Gastrocnemius medialis (tissue), 4 donors: ENCODE results near the gene CIAO3. TPM values are rescaled to one million over a fixed set of nuclear protein-coding genes. Genes with fewer than 3 reads are reported as not detected.

ENCODE experiments used
- ATAC-seq, 2 donors: fragments of 150-250 bp; one replicate each; pipeline ENCODE4 v1.9.1; 2016
- DNase-seq, 2 donors: peaks; one replicate each; pipeline ENCODE4 v3.0.0-alpha.2; 2019
- H3K27ac ChIP-seq, 4 donors: fragments of 200-600 bp; sonication (generic); 1 replicate in 1 of 4; 2 replicates in 3 of 4; pipeline ENCODE4 v1.5.1; 2016 to 2018; ENCODE audit warnings: mild to moderate bottlenecking in 2 of 4, moderate library complexity in 1 of 4
- H3K27me3 ChIP-seq, 3 donors: fragments of 200-600 bp; sonication (generic) in 2 of 3; 1 replicate in 1 of 3; 2 replicates in 2 of 3; pipeline versions ENCODE4 v1.5.1 to v1.6.0; 2016 to 2019; ENCODE audit warnings: mild to moderate bottlenecking in 1 of 3, moderate library complexity in 1 of 3
- H3K36me3 ChIP-seq, 2 donors: fragments of 200-600 bp; sonication (generic) in 1 of 2; one replicate each; pipeline ENCODE4 v1.5.1; 2017 to 2018
- H3K4me1 ChIP-seq, 2 donors: fragments of 200-600 bp; sonication (generic) in 1 of 2; one replicate each; pipeline ENCODE4 v1.5.1; 2016 to 2017; ENCODE audit warnings: mild to moderate bottlenecking in 2 of 2
- H3K4me3 ChIP-seq, 4 donors: fragments of 200-600 bp; sonication (generic) in 3 of 4; 1 replicate in 1 of 4; 2 replicates in 3 of 4; pipeline ENCODE4 v1.5.1; 2016 to 2019; ENCODE audit warnings: mild to moderate bottlenecking in 2 of 4
- H3K9me3 ChIP-seq, 3 donors: fragments of 200-600 bp; sonication (generic) in 2 of 3; 1 replicate in 1 of 3; 2 replicates in 2 of 3; pipeline ENCODE4 v1.5.1; 2016 to 2019
- CTCF ChIP-seq, 5 experiments: fragments of 450-650 bp in 3 of 5; fragments of 200-600 bp in 2 of 5; sonication (generic) in 2 of 5; IDR thresholded peaks in 4 of 5; conservative IDR thresholded peaks in 1 of 5; 1 replicate in 4 of 5; 2 replicates in 1 of 5; pipeline ENCODE4 v1.5.1; 2016 to 2019; ENCODE audit warnings: antibody characterized with exemption in 5 of 5, mild to moderate bottlenecking in 3 of 5, moderate library complexity in 3 of 5
- POLR2A ChIP-seq, 2 donors: fragments of 450-650 bp; IDR thresholded peaks; one replicate each; pipeline ENCODE4 v1.6.1; 2017; ENCODE audit warnings: antibody characterized with exemption in 2 of 2, mild to moderate bottlenecking in 2 of 2, moderate library complexity in 2 of 2
- in situ Hi-C, 4 donors: fragments of 200-750 bp; cut with MboI; loops; one replicate each; pipeline versions ENCODE4 v1.15.0 to v1.8.0; 2017; ENCODE audit warnings: low sequenced_read_pairs in 4 of 4
- intact Hi-C: fragments of 100-400 bp; cut with DNase I; formaldehyde crosslinking; loops from one replicate; pipeline ENCODE4 v1.15.1; 2023; ENCODE audit warnings: low total_unique reads
- total RNA-seq, 4 donors: library from RNA; depleted of rRNA; stranded (reverse); fragments of >200 nt; gene quantifications; one replicate each; pipeline versions ENCODE4 v1.1.0 to v1.2.3, GENCODE V29; 2016

CIAO3 gene
- total RNA-seq, 4 donors from 2014 or later = 16.1 to 48.5 (median 21.6) TPM

GRCh38 chr16:767743-768235 is 27.0 kb upstream of the CIAO3 start:
- DNase-seq (no peak), ATAC-seq (no peak)
- no peaks in the 10 kb centered on the region for H3K9me3 ChIP-seq
- TF ChIP-seq CTCF (IDR thresholded peaks at IDR 0.05 in 4 of 5, conservative IDR thresholded peaks at IDR 0.05 in 1 of 5) (no peak), POLR2A (IDR thresholded peaks at IDR 0.05) (no peak)
- H3K4me1 ChIP-seq = no peaks in the 10 kb centered on the region
- H3K36me3 ChIP-seq = no peaks in the 10 kb centered on the region
- H3K27me3 ChIP-seq = peaks cover 6 to 20% (median 6%) of the 10 kb centered on the region in 3 donors
- H3K4me3 ChIP-seq = no peak overlapping the region
- intact Hi-C loops (no loop called here), in situ Hi-C loops (no loop called here)
- no peak overlapping the region for H3K27ac ChIP-seq

- in situ Hi-C loops = no loop called here
- no peak for DNase-seq
Measured at GRCh38 chr16:766820-767640, 26.2 kb upstream of the CIAO3 start.

GRCh38 chr16:766008-766819 is 25.4 kb upstream of the CIAO3 start:
- Histone ChIP-seq H3K27me3 (peaks cover 6 to 27% (median 9%) of the 10 kb centered on the region in 3 donors), H3K4me3 (no peak overlapping the region), H3K9me3 (no peaks in the 10 kb centered on the region), H3K27ac (no peak overlapping the region), H3K36me3 (no peaks in the 10 kb centered on the region), H3K4me1 (no peaks in the 10 kb centered on the region)
- intact Hi-C loops = no loop called here
- in situ Hi-C loops = no loop called here
- DNase-seq (no peak), ATAC-seq (no peak)
- TF ChIP-seq POLR2A (IDR thresholded peaks at IDR 0.05) (no peak), CTCF (IDR thresholded peaks at IDR 0.05 in 4 of 5, conservative IDR thresholded peaks at IDR 0.05 in 1 of 5) (no peak)

More at GRCh38 chr16:766820-767640, 26.2 kb upstream of the CIAO3 start:
- H3K27ac ChIP-seq = no peak overlapping the region
- no peak for TF ChIP-seq CTCF (IDR thresholded peaks at IDR 0.05 in 4 of 5, conservative IDR thresholded peaks at IDR 0.05 in 1 of 5)
- TF ChIP-seq POLR2A (IDR thresholded peaks at IDR 0.05) = no peak
- no peaks in the 10 kb centered on the region for H3K4me1 ChIP-seq
- intact Hi-C loops = no loop called here
- no peak overlapping the region for H3K4me3 ChIP-seq
- ATAC-seq = no peak
- peaks cover 6 to 24% (median 9%) of the 10 kb centered on the region in 3 donors for H3K27me3 ChIP-seq
- no peaks in the 10 kb centered on the region for H3K36me3 ChIP-seq
- no peaks in the 10 kb centered on the region for H3K9me3 ChIP-seq

- no peaks in the 10 kb centered on the region for H3K4me1 ChIP-seq
- no peak overlapping the region for H3K27ac ChIP-seq
- DNase-seq (no peak), ATAC-seq (no peak)
- H3K36me3 ChIP-seq = no peaks in the 10 kb centered on the region
- peaks cover 6 to 27% (median 15%) of the 10 kb centered on the region in 3 donors for H3K27me3 ChIP-seq
- in situ Hi-C loops = no loop called here
- intact Hi-C loops = no loop called here
- no peaks in the 10 kb centered on the region for H3K9me3 ChIP-seq
- TF ChIP-seq CTCF (IDR thresholded peaks at IDR 0.05 in 4 of 5, conservative IDR thresholded peaks at IDR 0.05 in 1 of 5) (no peak), POLR2A (IDR thresholded peaks at IDR 0.05) (no peak)
- no peak overlapping the region for H3K4me3 ChIP-seq
Measured at GRCh38 chr16:765488-765865, 24.7 kb upstream of the CIAO3 start.
